ENCODE measurements around the gene GNB1.

GNB1 gene

DNA sequence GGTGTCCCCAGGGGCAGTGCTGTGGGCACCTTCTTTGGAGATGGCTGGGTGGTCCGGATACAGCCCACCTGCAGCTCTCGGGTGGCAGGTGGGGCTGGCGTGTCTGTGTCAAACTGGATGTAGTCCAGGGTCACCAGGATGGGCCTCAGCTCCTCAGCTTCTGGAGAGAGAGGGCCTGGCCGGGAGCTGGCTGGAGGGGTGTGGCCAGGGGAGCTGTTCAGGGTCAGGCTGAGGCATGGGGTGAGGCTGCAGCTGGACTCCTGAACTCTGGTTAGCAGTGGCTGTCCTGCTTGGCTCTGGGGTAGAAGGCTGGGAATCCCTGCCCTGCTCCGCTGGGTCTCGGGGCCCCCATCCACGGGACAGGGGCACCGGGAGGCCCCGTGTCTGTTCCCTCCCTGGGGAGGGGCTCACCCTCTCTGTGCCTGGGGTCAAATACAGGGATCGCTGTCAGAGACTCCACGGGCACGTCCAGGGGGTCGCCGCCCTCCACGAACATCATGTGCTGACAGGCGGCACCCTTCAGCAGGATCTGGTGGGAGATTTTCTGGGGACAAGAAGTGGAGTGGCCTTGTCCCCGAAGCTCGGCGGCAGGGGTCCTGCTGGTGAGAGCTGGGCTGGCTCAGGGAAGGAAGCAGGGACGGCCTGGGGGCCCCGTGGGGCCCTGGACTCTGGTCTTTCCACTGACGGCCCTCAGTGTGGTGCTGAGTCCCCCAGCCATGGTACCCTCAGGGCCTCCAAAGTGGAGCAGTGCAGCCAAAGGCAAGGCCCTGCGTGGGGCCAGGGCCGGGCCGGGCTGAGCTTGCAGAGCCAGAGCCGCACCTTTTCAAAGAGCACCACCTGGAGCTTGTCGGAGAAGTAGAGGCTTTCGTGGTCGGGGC is 32.3 kb upstream of the GNB1 start:
- no peak for DNase-seq (ENCODE audit: low read depth)

DNA sequence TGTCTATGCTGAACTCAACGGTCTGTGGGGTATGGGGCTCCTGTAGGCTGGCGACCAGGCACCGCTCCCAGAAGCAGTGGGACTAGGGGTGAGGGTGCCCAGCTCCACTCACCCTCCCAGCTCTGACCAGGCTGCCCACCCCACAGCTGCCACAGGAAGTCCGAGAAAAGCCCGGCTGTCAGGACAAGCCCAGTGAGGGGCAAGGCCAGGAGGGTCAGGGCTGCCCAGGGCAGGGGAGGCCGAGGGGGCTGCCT is 31.7 kb upstream of the GNB1 start:
- no peak for DNase-seq (ENCODE audit: low read depth)

DNA sequence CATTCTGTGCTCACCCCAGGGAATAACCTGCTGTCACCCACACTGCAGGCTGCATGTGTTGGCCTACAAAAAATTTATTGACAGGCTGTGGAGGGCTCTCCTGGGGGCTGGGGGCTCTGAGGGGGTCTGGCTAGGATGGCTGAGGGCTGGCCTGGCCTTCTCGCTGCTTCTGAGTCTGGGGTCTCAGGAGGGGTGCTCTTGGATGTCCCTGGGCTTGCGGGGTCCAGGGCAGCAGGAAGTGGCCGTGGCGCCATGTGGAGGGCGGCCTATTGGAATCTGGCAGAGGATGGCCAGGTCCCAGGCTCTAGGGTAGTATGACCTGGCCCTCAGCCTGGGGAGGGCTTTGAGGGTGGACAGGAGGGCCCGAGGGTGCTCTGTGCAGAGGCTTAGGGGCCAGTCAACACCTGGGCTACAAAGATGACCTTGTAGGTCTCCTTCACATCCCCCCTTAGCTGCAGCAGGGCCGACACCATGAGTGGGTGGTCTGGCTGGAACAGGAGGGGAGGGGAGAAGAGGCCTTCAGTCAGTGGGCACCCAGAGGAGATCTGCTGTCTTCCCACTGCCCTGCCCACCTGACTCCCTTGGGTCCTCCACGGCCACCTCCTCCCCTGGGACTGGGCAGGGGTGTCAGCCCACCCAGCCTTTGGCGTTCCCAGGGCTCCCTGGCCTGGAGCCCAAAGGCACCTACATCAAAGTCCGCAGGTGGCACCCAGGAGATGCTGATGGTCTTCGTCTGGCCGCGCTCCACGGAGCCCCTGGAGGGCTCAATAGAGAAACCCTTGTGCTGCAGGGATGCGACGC is 31.2 kb upstream of the GNB1 start:
- no peak for DNase-seq (ENCODE audit: low read depth)

DNA sequence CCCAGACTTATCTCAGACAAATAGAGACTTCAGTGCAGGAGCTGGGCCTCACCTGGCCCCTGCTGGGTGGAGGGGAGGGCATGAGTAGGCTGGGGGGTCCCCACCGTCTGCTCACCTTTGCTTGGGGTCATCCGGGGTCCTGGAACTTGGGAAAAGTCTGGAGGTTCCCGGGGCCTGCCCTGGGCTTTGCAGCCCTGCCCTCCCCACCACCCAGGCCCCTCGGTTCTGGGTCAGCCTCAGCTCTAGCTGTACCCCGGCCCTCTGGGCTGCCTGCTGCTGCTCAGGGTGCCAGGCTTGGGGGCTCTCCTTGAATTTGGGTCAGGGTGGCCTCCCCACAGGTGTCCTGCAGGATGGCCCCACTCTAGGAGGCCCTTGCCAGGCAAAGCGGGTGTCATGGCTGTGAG is 30.6 kb upstream of the GNB1 start:
- no peak for DNase-seq (ENCODE audit: low read depth)

DNA sequence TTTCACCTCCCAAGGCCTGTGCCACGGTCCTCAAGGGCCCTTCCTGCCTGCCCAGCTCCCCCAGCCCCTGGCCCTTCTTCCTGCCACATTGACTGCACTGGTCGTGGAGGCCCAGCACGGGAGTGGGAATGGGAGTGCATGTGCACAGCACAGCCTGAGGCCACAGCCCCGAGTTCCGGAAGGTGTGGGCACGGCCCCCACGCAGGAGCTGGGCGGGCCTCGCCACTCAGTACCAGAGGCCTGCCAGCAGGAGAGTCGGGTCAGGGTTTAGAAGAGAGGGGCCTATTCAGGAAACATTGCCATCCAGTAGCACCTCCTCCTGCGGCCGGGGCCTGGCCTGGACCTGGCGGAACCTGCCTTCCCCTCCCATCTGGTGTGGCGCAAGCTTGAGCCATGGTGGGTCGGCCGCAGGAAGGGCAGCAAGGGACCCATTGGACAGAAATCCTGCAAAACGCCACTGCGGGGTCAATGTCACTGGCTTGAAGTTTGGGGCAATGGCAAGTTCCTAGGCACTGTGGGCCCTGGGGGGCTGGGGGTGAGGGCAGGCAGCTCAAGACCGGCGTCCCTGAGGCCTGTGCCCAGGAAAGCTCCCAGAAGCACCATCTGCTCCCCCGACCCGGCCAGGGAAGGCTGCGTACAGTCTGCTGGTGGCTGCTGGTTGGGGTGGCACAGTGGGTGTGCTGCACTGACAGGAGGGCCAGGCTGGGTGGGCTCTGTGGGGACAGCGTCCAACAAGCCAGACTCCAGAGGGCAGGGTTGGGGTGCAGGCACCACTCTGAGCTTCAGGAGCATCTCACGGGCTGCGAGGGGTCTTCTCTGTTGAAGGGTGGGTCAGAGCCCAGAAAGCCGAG is 29.9 kb upstream of the GNB1 start:
- no peak for DNase-seq (ENCODE audit: low read depth)

DNA sequence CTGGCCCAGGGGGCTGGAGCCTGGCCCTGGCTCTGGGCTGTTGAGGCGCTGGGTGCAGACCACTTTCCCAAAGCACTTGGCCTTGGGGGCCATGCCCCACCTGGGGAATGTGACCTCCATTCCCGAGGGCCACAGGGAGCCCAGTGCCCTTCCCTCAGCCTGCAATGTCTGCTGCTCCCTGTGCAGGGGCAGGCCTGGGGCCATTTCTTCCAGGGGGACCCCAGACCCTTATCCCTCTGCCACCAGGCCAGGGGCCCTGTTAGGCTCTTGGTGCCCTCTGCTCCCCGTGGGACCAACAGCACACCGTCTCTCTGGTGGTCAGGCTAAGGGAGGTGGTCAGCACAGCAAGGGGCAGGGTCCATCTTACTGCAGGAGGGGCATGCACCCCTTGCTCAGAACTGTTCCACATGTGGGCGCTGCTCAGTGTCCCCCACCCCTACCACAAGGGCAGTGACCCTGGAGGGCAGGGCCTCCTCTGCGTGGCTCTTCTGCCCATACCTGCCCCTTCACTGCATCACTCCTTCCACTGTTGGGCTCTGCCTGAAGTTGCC is 29.2 kb upstream of the GNB1 start:
- no peak for DNase-seq (ENCODE audit: low read depth)

DNA sequence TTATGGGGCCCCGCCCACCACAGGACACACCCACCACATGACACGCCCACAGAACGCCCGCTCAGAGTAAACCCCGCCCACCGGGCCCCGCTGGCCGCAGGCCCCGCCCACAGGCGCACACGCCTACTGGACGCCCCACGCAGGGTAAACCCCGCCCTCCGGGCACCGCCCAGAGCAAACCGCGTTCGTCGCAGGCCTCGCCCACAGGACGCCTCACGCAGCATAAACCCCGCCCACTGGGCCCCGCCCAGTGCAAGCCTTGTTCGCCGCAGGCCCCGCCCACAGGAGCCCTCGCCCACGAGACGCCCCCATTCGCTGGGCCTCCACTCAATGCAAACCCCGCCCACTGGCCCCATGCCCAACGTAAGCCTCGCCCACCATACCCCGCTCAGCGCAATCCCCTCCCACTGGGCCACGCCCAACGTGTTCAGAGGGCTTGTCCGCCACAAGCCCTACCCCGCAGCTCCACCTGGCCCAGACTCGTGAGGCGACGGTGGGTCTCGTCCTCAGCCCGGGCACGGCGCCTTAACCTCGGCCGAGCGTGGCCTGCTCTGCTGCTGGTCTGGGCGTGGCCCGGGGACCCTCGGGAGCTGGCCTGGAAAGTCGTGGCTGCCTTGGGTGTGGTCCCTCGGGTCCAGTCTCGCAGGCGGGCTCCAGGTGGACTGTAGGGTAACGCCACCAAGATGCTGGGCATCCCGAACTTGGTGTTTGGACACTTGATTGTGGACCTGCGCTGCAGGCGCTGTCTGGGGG is 28.6 kb upstream of the GNB1 start:
- DNase-seq (ENCODE audit: low read depth) = peak; percentile 99

DNA sequence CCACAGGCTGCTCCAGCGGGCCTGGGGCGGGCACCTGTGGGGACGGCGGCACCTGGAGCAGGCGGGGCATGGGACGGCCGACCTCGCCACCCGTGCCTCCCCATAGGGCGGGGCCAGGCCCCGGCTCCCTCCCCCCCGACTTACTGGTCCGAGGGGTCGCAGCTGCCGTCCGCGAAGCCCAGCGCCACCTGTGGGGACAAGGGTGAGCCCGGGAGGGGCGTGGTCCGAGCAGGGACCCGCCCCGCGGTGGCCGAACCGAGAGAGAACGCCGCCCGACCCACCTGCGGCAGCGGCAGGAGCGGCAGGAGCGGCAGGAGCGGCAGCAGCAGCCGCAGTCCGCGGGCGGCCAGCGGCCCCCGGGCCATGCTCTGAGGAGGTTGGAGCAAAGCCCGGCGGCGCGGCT is 28.0 kb upstream of the GNB1 start, which contains the start of gene TMEM52:
TSS of gene TMEM52 (minus strand) at position 379 of the 403 bp plus-strand sequence. CDS start at position 365, 14 bp downstream.
- no peak for DNase-seq (ENCODE audit: low read depth)

DNA sequence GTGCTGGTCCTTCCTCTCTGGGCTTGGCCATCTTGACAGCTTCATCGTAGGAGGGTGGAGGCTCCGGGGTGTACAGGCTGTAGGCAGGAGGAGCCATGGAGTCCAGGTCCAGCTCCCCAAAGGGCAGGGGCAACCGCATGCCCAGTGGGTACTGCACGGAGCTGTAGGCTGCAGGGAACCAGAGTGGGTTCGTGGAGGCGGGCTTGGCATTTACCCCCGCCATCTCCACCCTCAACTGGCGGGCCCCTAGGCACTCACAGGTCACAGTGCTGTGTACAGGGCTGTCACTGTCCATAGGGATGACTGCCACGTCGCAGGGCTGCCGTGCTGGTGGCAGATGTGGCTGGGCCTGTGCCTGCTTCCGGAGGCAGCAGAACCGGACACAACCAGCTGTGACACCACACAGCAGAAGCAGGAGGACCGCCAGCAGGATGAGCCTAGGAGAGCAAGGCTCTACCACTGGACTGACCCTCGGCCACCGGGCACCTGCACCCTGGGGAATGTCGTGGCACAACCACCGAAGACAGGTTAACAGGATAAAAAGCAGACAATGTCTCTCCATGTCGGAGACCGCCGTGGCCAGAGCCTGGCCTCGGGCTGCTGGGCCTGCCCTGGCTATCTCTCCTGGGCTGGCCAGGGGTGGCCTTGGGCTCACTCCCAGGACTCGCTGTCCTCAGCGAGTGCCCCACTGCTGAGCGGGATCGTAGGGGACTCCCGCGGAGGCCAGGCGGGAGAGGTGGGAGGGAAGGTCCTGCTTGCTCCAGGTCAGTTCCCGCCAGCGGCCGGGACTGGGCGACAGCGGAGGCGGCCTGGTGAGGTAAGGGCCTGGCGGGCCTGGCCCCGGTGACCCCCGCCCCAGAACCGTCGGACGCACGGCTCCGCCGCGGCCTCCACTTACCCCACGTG is 27.4 kb upstream of the GNB1 start:
- DNase-seq (ENCODE audit: low read depth) = no peak

DNA sequence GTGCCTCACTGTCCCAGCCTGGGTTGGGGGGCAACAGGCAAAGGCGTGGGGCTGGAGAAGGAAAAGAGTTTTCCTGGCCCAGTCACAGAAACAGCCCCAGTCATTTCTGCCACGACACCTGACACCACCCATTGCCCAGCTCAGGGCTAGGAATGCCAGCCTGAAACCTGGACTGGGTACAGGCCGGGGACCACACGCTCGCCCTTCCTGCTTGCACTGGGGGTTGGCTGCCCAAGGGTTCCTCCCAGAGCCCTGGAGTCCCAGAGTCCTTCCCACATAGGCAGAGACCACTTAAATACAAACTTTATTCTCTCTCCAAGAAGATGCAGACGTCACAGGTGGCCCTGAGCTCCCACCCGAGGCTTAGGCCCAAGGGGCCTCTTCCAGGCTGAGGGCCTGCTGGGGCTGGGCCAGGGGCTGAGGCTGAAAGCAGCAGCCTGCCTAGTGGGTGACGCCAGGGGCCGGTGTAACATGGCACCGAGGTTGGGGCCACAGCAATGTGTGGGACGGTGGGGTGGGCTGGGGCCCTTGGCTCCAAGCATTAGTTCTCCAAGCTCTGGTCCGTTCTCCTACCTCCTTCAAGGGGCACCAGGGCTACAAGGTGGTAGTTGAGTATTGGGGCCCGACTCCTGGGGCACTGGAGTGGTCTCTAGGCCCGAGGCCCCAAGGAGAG is 26.6 kb upstream of the GNB1 start:
- no peak for DNase-seq (ENCODE audit: low read depth)

DNA sequence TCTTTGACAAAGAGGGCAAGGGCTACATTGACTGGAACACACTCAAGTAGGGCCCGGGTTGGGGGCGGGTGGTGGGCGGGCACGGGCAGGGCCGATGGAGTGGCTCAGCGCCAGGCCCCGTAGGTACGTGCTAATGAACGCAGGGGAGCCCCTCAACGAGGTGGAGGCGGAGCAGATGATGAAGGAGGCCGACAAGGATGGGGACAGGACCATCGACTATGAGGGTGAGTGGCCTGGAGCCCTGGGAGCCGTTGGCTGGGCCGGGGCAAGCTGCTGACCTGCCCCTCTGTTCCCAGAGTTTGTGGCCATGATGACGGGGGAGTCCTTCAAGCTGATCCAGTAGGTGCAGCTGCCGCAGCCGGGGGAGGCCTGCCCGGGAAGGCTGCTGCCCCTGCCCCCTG is 26.0 kb upstream of the GNB1 start:
- DNase-seq (ENCODE audit: low read depth) = no peak

DNA sequence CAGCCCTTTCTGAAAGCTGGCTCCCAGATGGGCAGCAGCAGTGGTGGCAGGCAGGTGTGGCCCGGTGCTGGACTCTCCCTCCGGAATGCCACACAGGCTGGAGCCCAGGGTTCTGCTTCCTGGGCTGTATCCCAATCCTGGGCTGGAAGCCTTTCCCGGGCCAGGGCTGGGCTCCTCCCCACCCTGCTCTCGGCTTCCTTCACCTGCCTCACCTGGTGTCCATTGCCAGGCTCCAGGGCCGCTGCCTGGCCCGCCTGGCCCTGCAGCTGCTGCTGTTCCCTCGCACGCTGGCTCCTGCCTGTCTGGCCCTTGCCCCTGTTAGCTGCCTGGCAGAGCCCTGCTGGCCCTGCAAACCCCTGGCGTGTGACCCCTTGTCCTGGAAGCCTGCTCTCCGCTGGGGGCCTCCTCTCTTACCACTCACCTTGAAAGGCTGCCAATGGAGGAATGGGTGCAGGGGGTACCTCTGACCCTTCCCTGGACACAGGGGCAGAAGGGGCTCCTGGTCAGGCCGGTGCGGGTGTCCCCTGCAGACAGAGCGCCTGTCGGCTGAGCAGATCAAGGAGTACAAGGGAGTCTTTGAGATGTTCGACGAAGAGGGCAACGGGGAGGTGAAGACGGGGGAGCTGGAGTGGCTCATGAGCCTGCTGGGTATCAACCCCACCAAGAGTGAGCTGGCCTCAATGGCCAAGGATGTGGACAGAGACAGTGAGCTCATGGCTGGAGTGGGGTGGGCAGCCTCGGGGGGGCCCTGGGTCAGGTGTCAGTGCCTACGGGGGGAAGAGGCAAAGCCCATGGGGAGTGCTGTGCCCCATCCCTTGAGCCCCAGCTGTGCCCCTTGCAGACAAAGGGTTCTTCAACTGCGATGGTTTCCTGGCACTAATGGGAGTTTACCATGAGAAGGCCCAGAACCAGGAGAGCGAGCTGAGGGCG is 25.3 kb upstream of the GNB1 start:
- no peak for DNase-seq (ENCODE audit: low read depth)

DNA sequence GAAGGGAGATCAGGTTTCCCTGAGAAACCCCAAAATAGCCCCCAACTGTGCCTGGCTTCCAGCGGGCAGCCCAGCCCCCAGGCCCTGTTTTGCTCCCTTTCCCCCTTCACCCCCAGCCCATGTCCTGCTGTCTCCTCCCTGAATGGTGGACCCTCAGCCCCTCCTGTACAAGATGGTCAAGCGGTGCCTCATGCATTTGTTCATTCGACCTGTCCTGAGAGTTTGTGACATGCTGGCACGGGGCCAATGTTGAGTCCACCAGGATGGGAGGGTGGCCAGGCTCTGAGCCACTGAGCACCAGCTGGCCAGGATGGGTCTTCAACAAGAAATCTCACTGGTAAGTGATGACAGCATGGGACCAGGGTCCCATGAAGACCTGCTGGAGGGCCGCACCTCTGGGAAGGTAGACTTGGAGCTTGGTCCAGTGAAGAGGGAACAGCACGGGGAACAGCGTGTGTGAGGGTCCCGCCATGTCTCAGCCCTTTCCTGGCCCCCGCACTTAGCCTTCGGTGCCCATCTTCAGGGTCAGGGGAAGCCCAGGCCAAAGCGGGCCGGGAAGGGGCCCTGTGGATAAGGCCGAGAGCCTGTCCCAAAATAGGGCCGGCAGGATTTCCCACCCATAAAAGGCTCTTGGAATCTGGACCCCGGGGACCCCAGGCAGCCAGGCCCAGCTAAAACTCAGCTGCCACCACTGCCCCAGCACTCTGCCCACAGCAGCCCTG is 24.2 kb upstream of the GNB1 start, which contains the start of gene CALML6:
TSS of gene CALML6 (plus strand) at position 290 of the 722 bp plus-strand sequence. CDS start at position 311, 21 bp downstream.
- DNase-seq (ENCODE audit: low read depth) = no peak

DNA sequence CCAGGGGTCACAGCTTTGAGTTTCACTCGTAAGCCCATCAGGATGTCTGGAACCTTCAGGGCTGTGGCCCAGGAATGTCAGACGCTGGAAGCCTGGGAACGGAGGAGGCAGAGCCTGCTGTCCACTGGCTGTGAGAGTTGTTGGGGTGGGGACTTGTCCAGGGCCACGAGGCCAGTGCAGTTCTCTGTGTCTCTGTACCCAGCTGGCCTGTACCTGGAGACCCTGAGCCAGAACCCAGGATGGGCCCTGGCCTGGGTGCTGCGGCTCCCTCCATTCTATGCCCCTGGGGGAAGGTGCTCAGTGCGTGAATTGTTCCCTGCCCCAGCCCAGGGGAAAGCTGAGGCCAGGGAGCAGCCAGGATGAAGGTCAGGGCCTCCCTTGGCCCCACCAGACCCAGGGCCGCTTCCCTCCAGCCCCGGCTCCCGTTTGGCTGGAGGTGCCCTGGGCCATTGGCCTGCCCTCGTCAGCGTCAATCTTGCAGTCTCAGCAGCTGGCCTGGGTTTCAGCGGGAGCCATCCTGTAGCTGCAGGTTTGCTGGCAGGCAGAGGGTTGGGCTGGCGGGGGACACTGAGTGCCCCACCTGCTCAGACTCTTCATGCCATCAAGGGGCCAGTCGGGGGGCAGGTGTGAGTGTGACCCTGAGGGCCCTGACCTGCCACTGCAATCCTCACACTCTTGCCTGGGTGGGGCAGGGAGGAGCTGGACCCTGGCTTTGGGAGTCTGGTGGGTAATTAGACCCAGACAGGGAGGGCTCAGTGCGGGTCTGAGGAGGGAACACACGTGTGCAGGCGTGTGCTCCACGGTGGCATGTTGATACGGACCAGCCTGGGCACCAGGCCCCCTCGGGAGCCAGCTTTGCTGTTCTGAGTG is 23.4 kb upstream of the GNB1 start:
- no peak for DNase-seq (ENCODE audit: low read depth)

DNA sequence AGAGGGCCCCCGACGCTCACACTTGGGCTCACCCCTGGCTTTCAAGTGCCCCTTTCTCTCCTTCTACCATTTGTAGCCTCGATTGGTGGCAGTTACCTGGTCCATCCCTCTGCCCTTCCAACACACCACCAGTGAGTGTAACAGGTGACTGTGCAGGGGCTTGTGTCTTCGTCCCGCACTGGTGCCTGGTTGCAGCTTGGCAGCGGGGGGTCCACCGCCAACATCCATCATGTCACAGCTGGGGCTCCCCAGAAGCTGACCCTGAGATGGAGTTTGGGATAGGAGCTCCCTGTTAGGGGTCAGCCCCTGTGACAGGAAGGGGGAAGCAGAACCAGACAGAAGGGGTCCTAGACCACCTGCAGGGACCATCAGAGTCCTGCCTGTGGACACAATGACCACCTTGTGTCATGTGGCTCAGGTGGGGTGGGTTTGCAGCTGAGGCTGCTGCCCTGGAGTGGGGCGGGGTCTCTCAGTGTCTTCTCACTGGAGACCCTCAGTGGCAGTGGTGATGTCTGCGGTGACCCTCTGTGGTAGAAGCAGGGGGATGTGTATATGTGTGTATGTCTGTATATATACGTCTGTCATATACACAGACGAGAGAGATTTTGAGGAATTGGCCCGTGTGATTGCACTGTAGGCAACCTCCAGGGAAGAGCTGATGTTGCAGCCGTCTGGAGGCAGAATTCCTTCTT is 20.6 kb upstream of the GNB1 start:
- no peak for DNase-seq (ENCODE audit: low read depth)

DNA sequence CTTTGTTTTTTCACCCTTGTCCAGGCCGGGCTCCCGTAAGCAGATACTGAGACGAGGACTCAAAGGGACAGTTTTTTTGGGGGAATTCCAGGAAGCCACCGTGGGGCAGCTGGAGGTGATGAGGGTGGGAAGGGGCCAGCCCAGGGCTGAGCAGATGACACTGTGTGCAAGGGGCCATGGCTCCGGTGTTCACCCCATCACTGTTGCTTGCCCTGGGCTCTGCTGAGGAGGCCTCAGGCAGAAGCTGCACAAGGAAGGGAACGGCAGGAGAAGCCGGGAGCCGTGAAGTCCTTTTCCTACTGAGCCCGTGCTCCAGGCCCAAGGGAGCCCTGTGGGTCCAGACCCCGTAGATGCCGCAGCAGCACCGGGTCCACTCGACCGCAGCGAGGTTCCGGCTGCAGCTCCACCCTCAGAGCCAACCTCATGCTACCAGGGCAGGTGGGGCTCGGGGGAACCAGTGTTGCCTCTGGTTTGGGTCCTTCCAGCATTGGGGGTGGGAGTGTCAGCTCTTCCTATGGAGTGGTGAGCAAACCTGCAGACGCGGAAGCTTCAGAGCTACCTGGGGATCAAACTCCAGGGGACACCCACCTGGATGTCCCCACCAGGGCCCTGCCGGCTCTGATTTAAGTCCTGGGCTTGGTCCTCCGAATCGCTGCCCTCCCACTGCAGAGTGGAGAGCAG is 19.9 kb upstream of the GNB1 start:
- DNase-seq (ENCODE audit: low read depth) = no peak
